SJSA1 (cell line): ENCODE data around the gene KDM1B. TPM values are rescaled to one million over a fixed set of nuclear protein-coding genes. Genes with fewer than 3 reads are reported as not detected.
"Not testable (repeated sequence)": the region's sequence is repeated elsewhere in the genome, so short reads cannot be mapped to it uniquely, and the experiment has no call there.

Experiments used
- DNase-seq, 2 experiments: peaks; one replicate each; pipeline ENCODE4 v3.0.0-alpha.2; 2015 to 2020; ENCODE audit warnings: low spot score in 2 of 2, low read depth in 1 of 2
- H3K27ac ChIP-seq: fragments of 250-450 bp; sonication (Bioruptor Pico); 2 replicates; pipeline ENCODE4 v1.5.1; 2020; ENCODE audit warnings: mild to moderate bottlenecking, moderate library complexity
- H3K27me3 ChIP-seq: fragments of 250-450 bp; sonication (Bioruptor Pico); replicated peaks from 2 replicates; pipeline ENCODE4 v1.5.1; 2020; ENCODE audit warnings: mild to moderate bottlenecking, moderate library complexity
- H3K36me3 ChIP-seq: fragments of 250-450 bp; sonication (Bioruptor Pico); 2 replicates; pipeline ENCODE4 v1.5.1; 2020; ENCODE audit warnings: mild to moderate bottlenecking
- H3K4me1 ChIP-seq: fragments of 250-450 bp; sonication (Bioruptor Pico); replicated peaks from 2 replicates; pipeline ENCODE4 v1.6.1; 2021; ENCODE audit warnings: mild to moderate bottlenecking
- H3K4me3 ChIP-seq: fragments of 250-450 bp; sonication (Bioruptor Pico); 2 replicates; pipeline ENCODE4 v1.5.1; 2020; ENCODE audit warnings: mild to moderate bottlenecking
- H3K9me3 ChIP-seq: fragments of 250-450 bp; sonication (Bioruptor Pico); replicated peaks from 2 replicates; pipeline ENCODE4 v1.5.1; 2020; ENCODE audit warnings: mild to moderate bottlenecking
- total RNA-seq: library from RNA; depleted of rRNA; stranded (reverse); fragments of >200 nt; shearing (Covaris generic); gene quantifications from 2 replicates; pipeline ENCODE4 v1.2.3, GENCODE V29; 2014

KDM1B gene
- total RNA-seq, 1 experiment from 2014 or later = 18.8 TPM

DNA sequence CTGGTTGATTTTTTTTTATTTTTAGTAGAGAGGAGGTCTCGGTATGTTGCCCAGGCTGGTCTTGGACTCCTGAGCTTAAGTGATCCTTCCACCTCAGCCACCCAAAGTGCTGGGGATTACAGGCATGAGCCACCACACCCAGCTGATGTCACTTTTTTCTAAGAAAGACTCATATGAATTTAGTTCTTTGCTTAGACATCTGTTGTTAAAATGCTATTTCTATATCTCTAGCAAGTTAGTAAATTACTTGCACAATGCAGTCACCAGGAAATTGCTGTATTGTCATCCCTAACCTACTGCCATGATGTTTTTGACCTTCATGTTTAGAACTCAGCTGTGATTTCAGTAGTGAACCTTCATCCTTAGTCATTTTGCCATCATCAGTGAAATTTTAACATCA, 5.7 kb downstream of the KDM1B start:
- Histone ChIP-seq H3K36me3 (peaks cover 12% of the 10 kb centered on the region), H3K27ac (no peak overlapping the region), H3K4me1 (0 out of 2 replicates have a peak, but pooled peaks cover 4% of the 10 kb centered on the region), H3K9me3 (no peaks in the 10 kb centered on the region), H3K27me3 (no peaks in the 10 kb centered on the region), H3K4me3 (no peak overlapping the region)
- no peak for DNase-seq

DNA sequence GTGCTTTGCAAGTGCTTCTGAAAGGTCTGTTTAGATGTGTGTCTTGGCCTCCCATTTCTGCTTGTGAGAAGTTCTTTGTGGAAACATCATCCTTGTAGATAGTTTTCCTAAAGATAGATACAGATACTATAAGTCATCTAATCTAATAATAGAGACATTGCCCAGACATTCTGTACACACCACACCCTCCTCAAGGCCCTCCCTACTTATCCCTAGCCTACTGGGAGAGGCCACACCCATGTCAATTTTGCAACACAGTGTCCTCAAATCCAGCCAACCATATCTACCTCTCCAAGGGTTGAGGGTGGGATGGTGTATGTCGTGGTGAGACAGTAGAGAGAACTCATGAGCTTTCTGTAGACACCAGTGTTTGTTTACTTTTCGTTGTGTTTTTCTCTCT, 6.2 kb downstream of the KDM1B start:
- Histone ChIP-seq H3K4me1 (no peaks in the 10 kb centered on the region), H3K36me3 (peaks cover 14% of the 10 kb centered on the region), H3K4me3 (no peak overlapping the region), H3K27me3 (no peaks in the 10 kb centered on the region), H3K9me3 (no peaks in the 10 kb centered on the region), H3K27ac (no peak overlapping the region)
- DNase-seq = no peak

DNA sequence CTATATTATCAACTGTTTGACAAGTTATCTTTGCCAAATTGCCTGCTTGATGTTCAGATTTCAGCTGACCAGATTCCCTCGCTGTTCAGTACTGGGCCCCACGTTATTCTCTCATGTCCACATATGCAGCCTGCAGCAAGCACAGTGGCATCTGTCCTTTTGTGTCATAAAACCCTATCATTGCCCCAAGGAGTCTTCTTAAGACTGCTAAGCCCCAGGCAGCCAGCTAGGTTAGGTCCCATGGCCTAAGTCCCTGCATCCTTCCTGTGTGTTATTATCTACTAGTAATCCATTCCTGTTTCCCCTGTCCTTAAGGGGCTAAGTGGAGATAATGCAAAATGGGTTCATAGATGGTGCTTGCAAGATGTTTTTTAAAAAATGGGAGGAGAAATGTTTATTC, 7.2 kb downstream of the KDM1B start:
- H3K27me3 ChIP-seq = no peaks in the 10 kb centered on the region
- no peak overlapping the region for H3K27ac ChIP-seq
- no peak overlapping the region for H3K4me3 ChIP-seq
- no peaks in the 10 kb centered on the region for H3K9me3 ChIP-seq
- no peak for DNase-seq
- H3K4me1 ChIP-seq = no peaks in the 10 kb centered on the region
- peaks cover 14% of the 10 kb centered on the region for H3K36me3 ChIP-seq

DNA sequence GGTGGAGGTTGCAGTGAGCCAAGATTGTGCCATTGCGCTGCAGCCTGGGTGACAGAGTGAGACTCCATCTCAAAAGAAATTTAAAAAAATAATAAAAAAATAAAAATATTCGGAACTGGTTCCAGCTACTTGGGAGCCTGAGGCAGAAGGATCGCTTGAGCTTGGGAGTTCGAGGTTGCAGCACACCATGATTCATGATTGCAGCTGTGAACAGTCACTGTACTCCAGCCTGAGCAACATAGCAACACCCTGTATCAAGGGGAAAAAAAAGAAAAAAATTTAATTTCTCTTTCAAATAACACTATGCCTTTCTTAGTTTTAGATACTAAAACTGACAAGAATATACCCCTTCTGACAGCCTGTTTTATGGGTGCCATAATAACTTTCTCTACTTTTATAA, 10.5 kb downstream of the KDM1B start:
- Histone ChIP-seq H3K27me3 (no peaks in the 10 kb centered on the region), H3K9me3 (no peaks in the 10 kb centered on the region), H3K4me3 (no peak overlapping the region), H3K4me1 (no peaks in the 10 kb centered on the region), H3K36me3 (peaks cover 24% of the 10 kb centered on the region), H3K27ac (no peak overlapping the region)
- no peak for DNase-seq

DNA sequence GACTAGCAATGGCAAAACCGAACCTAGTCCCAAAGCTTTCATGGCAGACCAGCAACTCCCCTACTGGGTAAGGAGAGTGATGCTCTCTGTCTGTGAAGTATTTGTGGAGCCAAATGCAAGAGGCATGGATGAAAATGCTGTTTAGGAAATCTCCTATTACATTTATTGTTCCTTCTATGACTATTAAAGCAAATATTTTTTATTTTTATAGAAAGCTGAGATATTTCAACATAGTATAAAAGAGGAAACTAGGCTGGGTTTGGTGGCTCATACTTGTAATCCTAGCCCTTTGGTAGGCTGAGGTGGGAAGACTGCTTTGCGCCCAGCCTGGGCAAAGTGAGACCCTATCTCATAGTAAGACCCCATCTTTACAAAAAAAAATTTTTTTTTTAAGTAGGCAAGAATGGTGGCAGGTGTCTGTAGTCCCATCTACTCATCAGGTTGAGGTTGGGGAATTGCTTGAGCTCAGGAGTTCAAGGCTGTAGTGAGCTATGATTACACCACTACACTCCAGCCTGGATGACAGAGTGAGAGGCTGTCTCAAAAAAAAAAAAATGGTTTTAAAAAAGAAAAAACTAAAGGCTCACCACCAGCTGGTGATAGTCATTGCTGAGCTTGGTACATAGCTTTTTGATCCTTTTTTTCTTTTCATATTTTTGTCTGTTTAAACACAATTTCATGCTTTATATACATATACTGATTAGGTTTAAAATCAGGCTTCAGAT, 11.3 kb downstream of the KDM1B start:
- Histone ChIP-seq H3K4me3 (no peak overlapping the region), H3K27ac (no peak overlapping the region), H3K36me3 (peaks cover 18% of the 10 kb centered on the region), H3K9me3 (no peaks in the 10 kb centered on the region), H3K4me1 (no peaks in the 10 kb centered on the region), H3K27me3 (no peaks in the 10 kb centered on the region)
- DNase-seq = no peak

DNA sequence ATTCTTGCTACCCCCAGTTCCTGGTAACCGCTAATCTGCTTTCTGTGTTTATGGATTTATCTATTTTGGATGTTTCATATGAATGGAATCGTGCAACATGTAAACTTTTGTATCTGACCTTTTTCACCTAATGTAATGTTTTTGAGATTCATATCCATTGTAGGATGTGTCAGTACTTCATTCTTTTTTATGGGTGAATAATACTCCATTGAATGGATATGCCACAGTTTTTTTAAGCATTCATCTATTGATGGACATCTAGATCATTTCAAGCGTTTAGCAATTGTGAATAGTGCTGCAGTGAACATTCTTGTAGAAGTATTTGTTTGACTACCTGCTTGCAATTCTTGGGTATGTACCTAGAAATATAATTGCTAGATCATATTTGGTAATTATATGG, 13.0 kb downstream of the KDM1B start:
- H3K36me3 ChIP-seq = peaks cover 18% of the 10 kb centered on the region
- no peaks in the 10 kb centered on the region for H3K27me3 ChIP-seq
- DNase-seq = no peak
- no peak overlapping the region for H3K4me3 ChIP-seq
- H3K27ac ChIP-seq = no peak overlapping the region
- H3K9me3 ChIP-seq = no peaks in the 10 kb centered on the region
- no peaks in the 10 kb centered on the region for H3K4me1 ChIP-seq

DNA sequence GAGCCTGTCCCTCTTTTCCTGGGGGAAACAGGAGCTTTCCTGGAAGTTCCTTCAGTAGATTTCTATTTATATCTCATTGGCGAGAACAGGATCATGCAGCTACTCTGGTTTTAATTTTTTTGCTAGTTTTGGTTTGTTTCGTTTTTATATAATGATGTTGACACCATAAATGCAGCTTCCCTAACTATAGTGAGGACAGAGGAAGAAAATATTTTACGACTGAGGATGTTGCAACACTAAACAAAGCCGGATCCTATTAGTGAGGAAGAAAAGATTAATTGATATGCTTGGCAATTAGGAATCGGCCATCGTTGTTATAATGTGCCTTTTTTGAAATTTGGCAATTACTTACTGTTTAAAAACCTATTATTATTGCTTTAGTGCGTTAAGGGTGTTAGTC, 16.6 kb downstream of the KDM1B start:
- DNase-seq = no peak
- no peak overlapping the region for H3K4me3 ChIP-seq
- H3K4me1 ChIP-seq = no peaks in the 10 kb centered on the region
- H3K27me3 ChIP-seq = no peaks in the 10 kb centered on the region
- peaks cover 23% of the 10 kb centered on the region for H3K36me3 ChIP-seq
- no peak overlapping the region for H3K27ac ChIP-seq
- H3K9me3 ChIP-seq = no peaks in the 10 kb centered on the region

DNA sequence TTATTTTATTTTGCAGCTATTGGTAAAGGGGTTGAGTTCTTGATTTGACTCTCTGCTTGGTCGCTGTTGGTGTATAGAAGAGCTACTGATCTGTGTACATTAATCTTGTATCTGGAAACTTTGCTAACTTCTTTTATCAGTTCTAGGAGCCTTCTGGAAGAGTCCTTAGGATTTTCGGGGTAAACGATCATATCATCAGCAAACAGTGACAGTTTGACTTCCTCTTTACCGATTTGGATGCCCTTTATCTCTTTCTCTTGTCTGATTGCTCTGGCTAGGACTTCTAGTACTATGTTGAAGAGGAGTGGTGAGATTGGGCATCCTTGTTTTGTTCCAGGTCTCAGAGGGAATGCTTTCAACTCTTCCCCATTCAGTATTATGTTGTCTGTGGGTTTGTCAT, 21.0 kb downstream of the KDM1B start:
- H3K4me3 ChIP-seq, H3K27me3 ChIP-seq, H3K36me3 ChIP-seq, H3K4me1 ChIP-seq, H3K9me3 ChIP-seq, DNase-seq, H3K27ac ChIP-seq: not testable (repeated sequence)

DNA sequence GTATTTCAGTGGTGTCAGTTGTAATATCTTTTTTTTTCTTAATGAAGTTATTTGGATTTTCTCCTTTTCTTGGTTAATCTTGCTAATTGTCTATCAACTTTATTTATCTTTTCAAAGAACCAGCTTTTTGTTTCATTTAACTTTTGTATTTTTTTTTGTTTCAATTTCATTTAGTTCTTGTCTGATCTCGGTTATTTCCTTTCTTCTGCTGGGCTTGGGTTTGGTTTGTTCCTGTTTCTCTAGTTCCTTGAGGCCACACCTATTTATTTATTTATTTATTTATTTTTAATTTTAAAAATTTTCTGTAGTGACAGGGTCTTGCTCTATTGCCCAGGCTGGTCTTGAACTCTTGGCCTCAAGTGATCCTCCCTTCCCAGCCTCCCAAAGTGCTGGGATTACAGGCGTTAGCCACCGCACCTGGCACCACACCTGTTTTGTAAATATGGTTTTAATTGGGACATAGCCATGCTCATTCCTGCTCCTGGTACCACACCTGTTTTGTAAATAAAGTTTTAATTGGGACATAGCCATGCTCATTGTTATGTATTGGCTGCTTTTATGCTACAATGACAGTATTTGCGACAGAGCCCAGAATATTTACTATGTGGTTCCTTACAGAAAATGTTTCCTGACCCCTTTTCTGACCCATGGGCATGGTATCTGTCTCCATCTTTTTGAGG, 22.2 kb downstream of the KDM1B start:
- no peak overlapping the region for H3K4me3 ChIP-seq
- peaks cover 9% of the 10 kb centered on the region; the same call in 1 of the 2 replicates for H3K36me3 ChIP-seq
- no peak overlapping the region for H3K27ac ChIP-seq
- no peaks in the 10 kb centered on the region for H3K27me3 ChIP-seq
- DNase-seq = no peak
- no peaks in the 10 kb centered on the region for H3K9me3 ChIP-seq
- no peaks in the 10 kb centered on the region for H3K4me1 ChIP-seq

DNA sequence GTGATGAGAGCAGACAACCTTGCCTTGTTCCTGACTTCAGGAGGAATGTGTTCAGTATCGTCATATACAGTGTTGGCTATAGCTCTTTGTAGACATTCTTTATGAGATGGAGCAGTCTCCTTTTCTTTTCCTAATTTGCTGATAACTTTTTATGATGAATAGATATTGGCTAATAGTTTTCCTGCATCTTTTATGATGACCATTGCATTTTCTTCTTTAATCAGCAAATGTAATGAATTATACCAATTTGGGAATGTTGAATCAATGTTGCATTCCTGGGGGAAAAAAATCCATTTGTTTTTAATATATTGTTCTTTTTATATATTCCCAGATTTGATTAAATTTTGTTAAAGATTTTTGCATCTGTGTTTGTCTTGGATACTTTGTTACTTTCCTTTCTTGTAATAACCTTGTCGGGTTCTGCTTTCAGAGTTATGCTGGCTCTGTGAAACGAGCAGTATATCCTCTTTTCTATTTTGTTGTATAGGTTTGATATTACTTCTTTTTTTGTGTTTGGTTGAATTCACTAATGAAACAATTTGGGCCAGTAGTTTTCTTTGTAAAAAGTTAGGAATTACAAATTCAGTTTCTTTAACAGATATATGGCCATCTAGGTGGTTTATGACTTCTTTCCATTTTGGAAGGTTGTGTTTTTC, 23.9 kb downstream of the KDM1B start:
- no peaks in the 10 kb centered on the region for H3K27me3 ChIP-seq
- no peak for DNase-seq
- peaks cover 6% of the 10 kb centered on the region; the same call in 1 of the 2 replicates for H3K36me3 ChIP-seq
- H3K4me1 ChIP-seq = no peaks in the 10 kb centered on the region
- no peak overlapping the region for H3K27ac ChIP-seq
- H3K9me3 ChIP-seq = no peaks in the 10 kb centered on the region
- no peak overlapping the region for H3K4me3 ChIP-seq

DNA sequence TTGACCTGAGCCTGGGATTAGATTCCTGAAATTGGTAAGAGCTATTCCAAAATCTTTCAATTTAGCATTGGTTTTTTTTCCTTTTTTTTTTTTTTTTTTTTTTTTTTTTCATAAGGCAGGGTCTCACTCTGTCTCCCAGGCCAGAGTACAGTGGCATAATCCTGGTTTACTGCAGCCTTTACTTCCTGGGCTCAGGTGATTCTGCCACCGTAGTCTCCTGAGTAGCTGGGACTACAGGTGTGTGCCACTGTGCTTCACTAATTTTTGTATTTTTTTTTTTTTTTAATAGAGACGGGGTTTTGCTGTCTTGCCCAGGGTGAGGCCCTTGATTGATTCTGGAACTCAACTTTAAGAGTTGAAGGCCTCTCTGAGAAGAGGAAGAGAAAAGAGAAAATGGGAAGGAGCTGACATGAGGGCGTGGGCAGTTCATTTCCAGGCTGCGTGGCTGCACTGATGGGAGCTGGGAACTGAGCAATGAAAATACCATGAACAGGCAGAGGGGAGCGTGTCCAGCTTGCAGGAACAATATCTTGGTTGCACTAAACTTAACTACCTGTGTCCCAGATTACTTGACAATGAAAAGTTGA, 24.6 kb downstream of the KDM1B start:
- Histone ChIP-seq H3K9me3 (no peaks in the 10 kb centered on the region), H3K27me3 (no peaks in the 10 kb centered on the region), H3K27ac (no peak overlapping the region), H3K36me3 (0 out of 2 replicates have a peak, but pooled peaks cover under 1% of the 10 kb centered on the region), H3K4me1 (no peaks in the 10 kb centered on the region), H3K4me3 (no peak overlapping the region)
- no peak for DNase-seq

DNA sequence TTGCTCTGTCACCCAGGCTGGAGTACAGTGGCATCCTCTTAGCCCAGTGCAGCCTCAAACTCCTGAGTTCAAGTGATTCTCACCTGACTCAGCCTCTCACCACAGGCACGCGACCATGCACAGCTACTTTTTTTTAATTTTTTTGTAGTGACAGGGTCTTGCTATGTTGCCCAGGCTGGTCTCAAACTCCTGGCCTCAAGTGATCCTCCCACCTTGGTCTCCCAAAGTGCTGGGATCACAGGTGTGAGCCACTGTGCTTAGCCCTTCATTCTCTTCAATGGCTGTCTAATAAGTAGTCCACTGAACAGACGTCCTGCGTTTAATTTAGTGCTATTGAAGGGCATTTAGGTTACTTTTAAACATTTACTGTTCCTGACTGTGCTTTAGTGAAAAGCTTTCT, 27.3 kb downstream of the KDM1B start:
- Histone ChIP-seq H3K36me3 (no peaks in the 10 kb centered on the region), H3K4me3 (no peak overlapping the region), H3K27me3 (no peaks in the 10 kb centered on the region), H3K27ac (no peak overlapping the region), H3K4me1 (no peaks in the 10 kb centered on the region), H3K9me3 (no peaks in the 10 kb centered on the region)
- DNase-seq = no peak

DNA sequence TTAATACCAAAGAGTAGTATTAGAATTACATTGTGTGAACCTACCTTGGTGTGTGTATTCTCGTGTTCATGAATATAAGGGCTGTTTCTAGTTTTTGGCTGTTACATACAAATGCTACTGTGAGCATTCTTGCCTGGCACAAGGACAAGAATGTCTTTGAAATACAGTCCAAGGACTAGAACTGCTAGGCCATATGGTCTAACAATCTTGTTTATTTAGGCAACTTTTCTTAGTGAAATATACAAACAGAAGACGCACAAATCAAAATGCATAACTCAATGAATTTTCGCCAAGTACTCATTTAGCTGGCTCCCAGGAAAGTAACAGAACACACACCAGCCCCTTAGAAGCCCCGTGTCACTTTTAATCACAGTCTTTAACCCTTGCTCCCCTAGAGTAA, 28.5 kb downstream of the KDM1B start:
- Histone ChIP-seq H3K27me3 (no peaks in the 10 kb centered on the region), H3K27ac (no peak overlapping the region), H3K36me3 (no peaks in the 10 kb centered on the region), H3K9me3 (no peaks in the 10 kb centered on the region), H3K4me1 (no peaks in the 10 kb centered on the region), H3K4me3 (no peak overlapping the region)
- DNase-seq = no peak

DNA sequence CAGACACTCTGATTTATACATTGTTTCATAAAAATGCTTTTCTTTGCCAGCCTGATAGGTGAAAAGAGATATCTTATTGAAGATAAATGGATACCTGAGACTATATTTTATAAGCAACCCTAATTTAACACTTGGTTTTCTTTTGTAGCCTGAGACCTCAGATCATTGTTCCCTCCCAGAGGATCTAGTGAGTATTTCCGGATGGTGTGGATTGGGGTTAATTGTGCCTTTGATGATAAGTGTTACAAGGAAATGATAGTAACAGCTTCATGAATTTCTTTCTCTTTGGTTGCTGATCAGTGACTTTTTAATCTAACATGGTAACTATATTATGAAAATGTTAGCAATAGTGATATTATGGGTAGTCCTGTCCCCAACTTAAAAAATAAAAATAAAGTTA, 30.4 kb downstream of the KDM1B start:
- no peak overlapping the region for H3K4me3 ChIP-seq
- no peak overlapping the region for H3K27ac ChIP-seq
- no peaks in the 10 kb centered on the region for H3K36me3 ChIP-seq
- H3K27me3 ChIP-seq = no peaks in the 10 kb centered on the region
- DNase-seq = no peak
- H3K4me1 ChIP-seq = no peaks in the 10 kb centered on the region
- no peaks in the 10 kb centered on the region for H3K9me3 ChIP-seq
